ENCODE measurements around the gene ULK2.

ULK2 gene

GRCh38 chr17:19747829-19748806, 119.6 kb downstream of the ULK2 start, which contains the start of gene ALDH3A1:
TSS of gene ALDH3A1 (minus strand) at chr17:19748298. CDS start at chr17:19745129, 3,169 bp downstream.
- DNase-seq (ENCODE audit: low read depth in 1 of 2, low spot score in 1 of 2): no peak

- DNase-seq (ENCODE audit: low read depth in 1 of 2, low spot score in 1 of 2): no peak
These were observed 120.5 kb downstream of the ULK2 start for GRCh38 chr17:19747159-19747719.

GRCh38 chr17:19746517-19746916, 121.2 kb downstream of the ULK2 start:
- no peak for DNase-seq (ENCODE audit: low read depth in 1 of 2, low spot score in 1 of 2)

GRCh38 chr17:19744922-19745757, 122.6 kb downstream of the ULK2 start:
- DNase-seq (ENCODE audit: low read depth in 1 of 2, low spot score in 1 of 2): peak; percentile 70 to 73

GRCh38 chr17:19744492-19744891, 123.2 kb downstream of the ULK2 start:
- DNase-seq (ENCODE audit: low read depth in 1 of 2, low spot score in 1 of 2): no peak

- no peak for DNase-seq (ENCODE audit: low read depth in 1 of 2, low spot score in 1 of 2)
These were observed 124.3 kb downstream of the ULK2 start for GRCh38 chr17:19743101-19744100.

- no peak for DNase-seq (ENCODE audit: low read depth in 1 of 2, low spot score in 1 of 2)
These were observed 125.2 kb downstream of the ULK2 start for GRCh38 chr17:19742495-19742894.

GRCh38 chr17:19741832-19742457, 125.8 kb downstream of the ULK2 start:
- DNase-seq (ENCODE audit: low read depth in 1 of 2, low spot score in 1 of 2): no peak

GRCh38 chr17:19740933-19741332, 126.8 kb downstream of the ULK2 start:
- no peak for DNase-seq (ENCODE audit: low read depth in 1 of 2, low spot score in 1 of 2)

GRCh38 chr17:19739241-19740201, 128.2 kb downstream of the ULK2 start:
- DNase-seq (ENCODE audit: low read depth in 1 of 2, low spot score in 1 of 2): no peak

GRCh38 chr17:19738757-19739156, 129.0 kb downstream of the ULK2 start:
- DNase-seq (ENCODE audit: low read depth in 1 of 2, low spot score in 1 of 2): no peak

GRCh38 chr17:19738073-19738449, 129.7 kb downstream of the ULK2 start:
- DNase-seq (ENCODE audit: low read depth in 1 of 2, low spot score in 1 of 2): no peak

GRCh38 chr17:19737305-19738072, 130.2 kb downstream of the ULK2 start:
- DNase-seq (ENCODE audit: low read depth in 1 of 2, low spot score in 1 of 2): no peak

- no peak for DNase-seq (ENCODE audit: low read depth in 1 of 2, low spot score in 1 of 2)
These were observed 131.7 kb downstream of the ULK2 start for GRCh38 chr17:19736071-19736470.

- no peak for DNase-seq (ENCODE audit: low read depth in 1 of 2, low spot score in 1 of 2)
These were observed 133.7 kb downstream of the ULK2 start for GRCh38 chr17:19733953-19734526.

- no peak for DNase-seq (ENCODE audit: low read depth in 1 of 2, low spot score in 1 of 2)
These were observed 136.1 kb downstream of the ULK2 start for GRCh38 chr17:19731626-19732025.

GRCh38 chr17:19730843-19731242, 136.9 kb downstream of the ULK2 start:
- DNase-seq (ENCODE audit: low read depth in 1 of 2, low spot score in 1 of 2): no peak

GRCh38 chr17:19729900-19730299, 137.8 kb downstream of the ULK2 start:
- no peak for DNase-seq (ENCODE audit: low read depth in 1 of 2, low spot score in 1 of 2)
